Adrenal gland (tissue), 12 donors: ENCODE results near the gene CHD2. TPM values are rescaled to one million over a fixed set of nuclear protein-coding genes. Genes with fewer than 3 reads are reported as not detected.

ENCODE experiments used
- DNase-seq, 7 donors: peaks; one replicate each; pipeline ENCODE4 v3.0.0-alpha.2; 2019 to 2020
- H3K27ac ChIP-seq, 5 donors: fragments of 200-600 bp; sonication (generic) in 4 of 5; 1 replicate in 3 of 5; 2 replicates in 2 of 5; pipeline versions ENCODE4 v1.5.1 to v1.8.0; 2016 to 2020; ENCODE audit warnings: mild to moderate bottlenecking in 1 of 5
- H3K27me3 ChIP-seq: fragments of 200-600 bp; 2 replicates; pipeline ENCODE4 v1.8.0; 2021
- H3K36me3 ChIP-seq, 2 donors: fragments of 200-600 bp; replicated peaks in 1 of 2; 1 replicate in 1 of 2; 2 replicates in 1 of 2; pipeline versions ENCODE4 v1.5.1 to v1.8.0; 2018 to 2022
- H3K4me1 ChIP-seq, 2 donors: fragments of 200-600 bp; replicated peaks in 1 of 2; 1 replicate in 1 of 2; 2 replicates in 1 of 2; pipeline versions ENCODE4 v1.5.1 to v1.8.0; 2018 to 2021
- H3K4me3 ChIP-seq, 4 donors: fragments of 200-600 bp; sonication (generic) in 3 of 4; one replicate each; pipeline ENCODE4 v1.5.1; 2016 to 2018
- H3K9me3 ChIP-seq, 3 donors: fragments of 200-600 bp; sonication (generic) in 1 of 3; replicated peaks in 1 of 3; 1 replicate in 2 of 3; 2 replicates in 1 of 3; pipeline versions ENCODE4 v1.5.1 to v1.8.0; 2016 to 2021
- POLR2A ChIP-seq, 2 donors: fragments of 450-650 bp; IDR thresholded peaks; one replicate each; pipeline ENCODE4 v1.6.1; 2017; ENCODE audit warnings: antibody characterized with exemption in 2 of 2, mild to moderate bottlenecking in 2 of 2, moderate library complexity in 1 of 2
- WGBS, 4 donors: extraction: QIAGEN DNeasy Blood & Tissue Kit in 2 of 4; methylation state at CpG; one replicate each; pipeline versions ENCODE4 v1.1.5 to v1.1.7; 2013 to 2017; 5-methylcytosine and 5-hydroxymethylcytosine counted together
- intact Hi-C, 2 donors: fragments of 100-400 bp; cut with DNase I; formaldehyde crosslinking; loops; one replicate each; pipeline versions ENCODE4 v1.14.1 to v1.15.0; 2022 to 2023
- polyA plus RNA-seq, 3 donors: library from polyadenylated mRNA; stranded (reverse); fragments of 200-250 nt in 2 of 3; fragments of 350-450 nt in 1 of 3; fragmentation: Illumina TruSeq in 1 of 3; extraction: RNeasy Lipid Tissue Mini Kit (QIAGEN cat#74804) in 1 of 3; gene quantifications; one replicate each; pipeline ENCODE4 v1.2.3, GENCODE V29; 2013 to 2014
- total RNA-seq, 9 donors: library from RNA; depleted of rRNA in 4 of 9; stranded (reverse); fragments of >200 nt in 4 of 9; fragments of 120-200 nt in 1 of 9; fragmentation: NEBNext Ultra II Directional in 1 of 9; extraction: Animal tissue kit (Norgen Biotek cat#: 25700) in 1 of 9; gene quantifications; one replicate each; pipeline versions ENCODE4 v1.1.0 to v1.2.4, GENCODE V29; 2013 to 2023
- TF ChIP-seq, protein P1 (sequence below), 6 experiments: fragments of 450-650 bp in 4 of 6; fragments of 200-600 bp in 2 of 6; sonication (generic) in 1 of 6; IDR thresholded peaks; 1 replicate in 5 of 6; 2 replicates in 1 of 6; pipeline versions ENCODE4 v1.5.1 to v1.8.0; 2016 to 2021; ENCODE audit warnings: antibody characterized with exemption in 6 of 6, mild to moderate bottlenecking in 2 of 6, moderate library complexity in 1 of 6
- donor health status: healthy with polysubstance abuse.
- donor health status: Bipolar disorder and iron deficiency.
- donor health status: DM: yes; HTN: yes; CAD: no.
- donor health status: DM: no; HTN: no; CAD: no.
- donor health status: DM: no; HTN: no; CAD: no.
- donor health status: DM: yes; HTN: yes; CAD: no.

CHD2 gene
- total and polyA plus RNA-seq, 12 donors, result 40.1 to 115 (median 70.9) TPM

DNA sequence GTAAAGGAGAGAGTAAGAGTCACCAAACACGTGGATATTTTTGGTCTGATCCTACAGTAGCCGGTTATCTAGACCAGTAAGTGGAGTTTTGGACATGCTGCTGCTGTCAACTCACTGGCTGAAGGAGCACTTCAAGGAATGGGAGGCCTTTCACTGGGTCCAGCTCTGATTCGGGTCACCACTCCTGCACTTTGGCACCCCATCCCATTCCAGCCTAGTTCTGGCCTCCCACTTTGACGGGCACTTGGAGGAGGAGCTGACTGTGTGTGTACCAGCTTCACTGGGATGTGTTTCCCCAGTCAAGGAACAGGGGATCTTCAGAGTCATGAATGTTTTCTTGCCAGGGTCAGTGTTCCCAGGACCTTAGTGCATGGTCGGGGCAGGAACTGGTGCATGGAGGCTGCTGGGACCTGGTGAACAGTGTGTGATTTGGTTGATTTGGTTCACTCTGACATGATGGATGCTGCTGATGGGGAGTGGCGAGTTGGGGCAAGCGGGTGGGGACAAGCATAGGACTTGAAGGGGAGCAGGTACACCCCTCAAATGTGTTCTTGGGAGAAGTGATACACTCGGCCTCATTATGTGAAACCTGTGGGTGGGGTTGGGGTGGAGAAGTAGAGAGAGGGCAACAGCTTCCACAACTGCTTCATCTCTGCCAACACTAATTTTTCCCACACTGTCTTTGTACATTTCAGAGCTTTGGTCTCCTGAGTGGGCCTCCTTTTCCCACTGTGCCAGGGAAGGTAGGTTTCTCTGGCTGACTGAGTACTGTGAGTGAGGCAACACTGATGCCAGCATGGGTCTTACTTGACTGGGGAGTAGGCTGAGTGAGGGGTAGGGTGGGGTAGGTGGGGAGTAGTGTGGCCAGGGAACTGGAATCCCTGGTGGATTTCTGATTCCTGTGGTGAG, 124.8 kb downstream of the CHD2 start:
- Histone ChIP-seq H3K36me3 (peaks cover 0 to 75% of the 10 kb centered on the region in 2 donors), H3K4me3 (no peak overlapping the region), H3K27me3 (no peaks in the 10 kb centered on the region), H3K4me1 (peaks cover 21 to 41% of the 10 kb centered on the region in 2 donors), H3K27ac (peak overlapping the region in 2 of 5 donors; percentile 24 to 52), H3K9me3 (no peaks in the 10 kb centered on the region)
- DNase-seq, result peak in 2 of 7 donors; percentile 16 to 43
- TF ChIP-seq POLR2A (IDR thresholded peaks at IDR 0.05), result no peak
- TF ChIP-seq, protein P1, sequence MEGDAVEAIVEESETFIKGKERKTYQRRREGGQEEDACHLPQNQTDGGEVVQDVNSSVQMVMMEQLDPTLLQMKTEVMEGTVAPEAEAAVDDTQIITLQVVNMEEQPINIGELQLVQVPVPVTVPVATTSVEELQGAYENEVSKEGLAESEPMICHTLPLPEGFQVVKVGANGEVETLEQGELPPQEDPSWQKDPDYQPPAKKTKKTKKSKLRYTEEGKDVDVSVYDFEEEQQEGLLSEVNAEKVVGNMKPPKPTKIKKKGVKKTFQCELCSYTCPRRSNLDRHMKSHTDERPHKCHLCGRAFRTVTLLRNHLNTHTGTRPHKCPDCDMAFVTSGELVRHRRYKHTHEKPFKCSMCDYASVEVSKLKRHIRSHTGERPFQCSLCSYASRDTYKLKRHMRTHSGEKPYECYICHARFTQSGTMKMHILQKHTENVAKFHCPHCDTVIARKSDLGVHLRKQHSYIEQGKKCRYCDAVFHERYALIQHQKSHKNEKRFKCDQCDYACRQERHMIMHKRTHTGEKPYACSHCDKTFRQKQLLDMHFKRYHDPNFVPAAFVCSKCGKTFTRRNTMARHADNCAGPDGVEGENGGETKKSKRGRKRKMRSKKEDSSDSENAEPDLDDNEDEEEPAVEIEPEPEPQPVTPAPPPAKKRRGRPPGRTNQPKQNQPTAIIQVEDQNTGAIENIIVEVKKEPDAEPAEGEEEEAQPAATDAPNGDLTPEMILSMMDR (IDR thresholded peaks at IDR 0.05), result no peak
- intact Hi-C loops, result loop anchor here in 1 of 2 donors (10.0 kb wide), 1 partner anchor 220 kb away; no protein-coding TSS in a partner anchor
- WGBS, 4 donors, result 85 to 95% (median 90%) methylated on average over 8 of the region's 8 CpGs

DNA sequence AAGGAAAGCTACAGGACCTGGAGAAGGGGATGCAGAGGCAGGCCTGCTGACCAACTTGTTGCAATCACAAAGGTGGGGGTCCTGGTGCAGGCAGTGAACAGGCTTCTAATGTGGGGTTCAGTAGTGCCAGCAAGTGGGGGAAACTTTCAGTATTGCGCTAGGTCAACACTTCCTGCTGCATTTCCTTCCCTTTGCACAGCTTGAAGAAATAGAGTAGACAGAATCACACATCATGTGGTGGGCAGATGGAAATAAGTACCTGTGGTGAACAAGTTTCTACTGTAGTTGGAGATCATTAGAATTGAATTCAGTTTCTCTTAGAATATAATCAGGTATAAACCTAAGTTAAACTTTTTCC, 125.5 kb downstream of the CHD2 start:
- TF ChIP-seq, protein P1 (IDR thresholded peaks at IDR 0.05), result no peak
- TF ChIP-seq POLR2A (IDR thresholded peaks at IDR 0.05), result no peak
- intact Hi-C loops, result loop anchor here in 1 of 2 donors (10.0 kb wide), 1 partner anchor 221 kb away; no protein-coding TSS in a partner anchor
- Histone ChIP-seq H3K4me3 (no peak overlapping the region), H3K36me3 (peaks cover 0 to 69% of the 10 kb centered on the region in 2 donors), H3K27me3 (no peaks in the 10 kb centered on the region), H3K9me3 (no peaks in the 10 kb centered on the region), H3K27ac (peak overlapping the region in 2 of 5 donors; percentile 24 to 96), H3K4me1 (peaks cover 24 to 46% of the 10 kb centered on the region in 2 donors)
- WGBS, 4 donors, result 80 to 93% (median 84%) methylated on average over 1 of the region's 1 CpG
- peak in 2 of 7 donors; percentile 26 to 46 for DNase-seq

DNA sequence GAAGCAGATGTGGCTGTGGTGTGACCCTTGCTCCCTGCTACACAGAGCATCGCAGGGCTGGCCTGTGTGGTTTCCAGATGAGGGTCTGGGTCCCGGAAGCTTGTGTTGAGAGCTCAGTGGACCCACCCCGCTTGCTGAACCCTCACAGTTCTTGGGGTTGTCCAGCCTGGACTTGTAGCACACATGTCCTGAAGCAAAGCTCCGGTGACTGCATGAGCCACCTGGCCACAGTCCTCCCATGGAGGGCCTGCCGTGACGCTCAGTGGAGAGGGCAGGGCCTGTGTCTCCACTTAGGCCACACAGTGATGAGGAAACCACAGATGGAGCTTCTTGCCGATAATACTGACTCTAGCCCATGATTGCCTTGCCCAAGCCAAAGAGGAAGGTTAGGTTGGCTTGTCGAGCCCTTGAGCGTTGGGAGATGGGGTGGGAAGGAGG, 126.3 kb downstream of the CHD2 start:
- Histone ChIP-seq H3K9me3 (no peaks in the 10 kb centered on the region), H3K4me1 (peaks cover 24 to 40% of the 10 kb centered on the region in 2 donors), H3K4me3 (no peak overlapping the region), H3K27ac (peak overlapping the region in 2 of 5 donors; percentile 38 to 96), H3K27me3 (no peaks in the 10 kb centered on the region), H3K36me3 (peaks cover 0 to 61% of the 10 kb centered on the region in 2 donors)
- peak in 2 of 7 donors; percentile 28 to 55 for DNase-seq
- no peak for TF ChIP-seq POLR2A (IDR thresholded peaks at IDR 0.05)
- TF ChIP-seq, protein P1 (IDR thresholded peaks at IDR 0.05), result no peak
- intact Hi-C loops, result loop anchor here in 1 of 2 donors (10.0 kb wide), 1 partner anchor 222 kb away; no protein-coding TSS in a partner anchor
- WGBS, 4 donors, result 82 to 94% (median 89%) methylated on average over 5 to 9 of the region's 9 CpGs

DNA sequence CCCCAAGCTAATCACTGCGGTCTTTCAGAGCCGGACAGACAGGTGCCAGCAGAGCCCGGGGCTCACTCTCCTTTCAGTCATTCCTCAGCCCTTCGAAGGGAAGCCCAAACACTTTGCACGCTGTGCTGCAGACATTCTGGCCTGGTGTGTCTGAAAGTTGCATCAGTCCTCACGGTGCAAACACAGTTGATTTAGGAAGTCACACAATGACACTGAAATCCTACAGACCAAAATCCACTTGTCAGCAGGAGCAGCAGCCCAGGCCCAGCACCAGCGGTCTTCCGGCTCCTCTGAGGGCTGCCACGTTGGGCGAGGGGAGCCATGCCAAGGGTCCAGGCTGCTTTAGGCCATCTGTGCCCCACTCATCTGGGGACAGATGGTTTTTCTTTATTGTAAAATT, 127.3 kb downstream of the CHD2 start:
- DNase-seq, result peak in 5 of 7 donors; percentile 18 to 56 (median 32)
- TF ChIP-seq, protein P1 (IDR thresholded peaks at IDR 0.05), result no peak
- no peak for TF ChIP-seq POLR2A (IDR thresholded peaks at IDR 0.05)
- intact Hi-C loops, result loop anchor here in 1 of 2 donors (10.0 kb wide), 1 partner anchor 223 kb away; no protein-coding TSS in a partner anchor
- Histone ChIP-seq H3K27me3 (no peaks in the 10 kb centered on the region), H3K36me3 (peaks cover 0 to 51% of the 10 kb centered on the region in 2 donors), H3K27ac (peak overlapping the region; percentile 32 to 96 (median 74)), H3K4me1 (peaks cover 24 to 40% of the 10 kb centered on the region in 2 donors), H3K9me3 (no peaks in the 10 kb centered on the region), H3K4me3 (no peak overlapping the region)
- 82 to 89% (median 87%) methylated on average over 9 to 10 of the region's 10 CpGs for WGBS, 4 donors
